Mucosa of descending colon (tissue), 3 donors: ENCODE data around the gene SS18L1. TPM values are rescaled to one million over a fixed set of nuclear protein-coding genes. Genes with fewer than 3 reads are reported as not detected.

Source experiments
- ATAC-seq: fragments of 200-7000 bp; cut with Tn5 transposase; one replicate; pipeline ENCODE4 v1.9.1; 2020; ENCODE audit warnings: mild to moderate bottlenecking, moderate library complexity
- DNase-seq, 3 donors: peaks; one replicate each; pipeline ENCODE4 v3.0.0-alpha.2; 2020
- H3K36me3 ChIP-seq: fragments of 200-600 bp; one replicate; pipeline ENCODE4 v1.8.0; 2021; ENCODE audit warnings: low read depth, mild to moderate bottlenecking
- H3K4me1 ChIP-seq: fragments of 200-600 bp; one replicate; pipeline ENCODE4 v1.8.0; 2021; ENCODE audit warnings: low read depth, mild to moderate bottlenecking
- H3K4me3 ChIP-seq: fragments of 200-600 bp; one replicate; pipeline ENCODE4 v1.8.0; 2021; ENCODE audit warnings: mild to moderate bottlenecking
- H3K9me3 ChIP-seq: fragments of 200-600 bp; one replicate; pipeline ENCODE4 v1.8.0; 2021; ENCODE audit warnings: mild to moderate bottlenecking
- intact Hi-C, 2 donors: fragments of 100-400 bp; cut with DNase I in 1 of 2; cut with micrococcal nuclease in 1 of 2; formaldehyde crosslinking; loops; one replicate each; pipeline versions ENCODE4 v1.11.0 to v1.11.1; 2022; cut with DNase I, micrococcal nuclease
- total RNA-seq, 3 donors: library from RNA; stranded (reverse); fragmentation: NEBNext Ultra II Directional in 2 of 3; extraction: Animal tissue kit (Norgen Biotek cat#: 25700) in 2 of 3; gene quantifications; one replicate each; pipeline versions ENCODE4 v1.2.1 to v1.2.4, GENCODE V29; 2021 to 2023
- TF ChIP-seq, protein P1 (sequence below): fragments of 200-600 bp; IDR thresholded peaks from one replicate; pipeline ENCODE4 v1.8.0; 2022; ENCODE audit warnings: antibody characterized with exemption, mild to moderate bottlenecking
- donor health status: DM: no; HTN: no; CAD: no; lungs with moderate emphysema.
- donor health status: DM: no; HTN: no; CAD: no.
- donor health status: DM: no; HTN: yes; CAD: no.

SS18L1 gene
- total RNA-seq, 3 donors from 2014 or later, result 13.2 to 16.0 (median 14.4) TPM

DNA sequence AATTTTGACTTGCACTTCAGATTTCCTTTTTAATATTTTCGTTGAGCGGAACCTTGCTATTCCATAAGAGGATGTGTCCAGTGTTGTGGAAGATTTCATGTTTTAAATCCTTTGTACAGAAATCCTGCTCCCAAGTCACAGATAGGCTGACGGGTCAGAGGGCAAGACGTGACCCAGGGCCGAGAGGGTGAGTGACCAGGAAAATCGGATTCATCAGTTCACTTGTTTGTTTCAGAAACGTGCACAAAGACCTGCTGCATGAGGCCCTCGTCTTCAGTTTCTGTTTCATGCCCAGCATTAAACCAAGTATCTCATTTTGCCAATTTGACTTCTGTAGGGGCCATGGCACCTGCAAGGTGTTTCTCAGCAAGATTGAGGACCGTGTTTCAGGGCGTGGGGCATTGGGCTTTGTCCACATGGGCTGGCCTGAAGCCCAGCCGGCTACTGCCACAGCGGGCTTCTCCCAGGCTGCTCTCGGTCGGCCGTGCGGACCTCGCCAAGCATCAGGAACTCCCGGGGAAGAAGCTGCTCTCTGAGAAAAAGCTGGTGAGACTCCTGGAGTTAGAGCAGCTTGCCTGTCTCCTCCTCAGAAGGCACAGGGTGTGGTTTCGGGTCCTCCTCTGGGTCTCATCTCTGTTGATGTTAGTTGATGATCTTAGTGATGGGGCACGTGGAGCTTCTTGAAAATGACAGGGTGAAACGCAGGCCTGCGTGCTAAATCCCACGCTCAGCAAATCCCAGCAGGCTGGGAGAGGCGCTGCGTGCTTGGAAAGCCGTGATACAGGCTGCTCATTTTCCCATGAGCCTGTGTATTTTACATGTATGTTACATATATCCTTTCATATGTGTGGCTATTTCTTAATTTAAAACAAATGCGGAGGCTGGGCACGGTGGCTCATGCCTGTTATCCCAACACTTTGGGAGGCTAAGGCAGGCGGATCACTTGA is 49.8 kb downstream of the SS18L1 start:
- intact Hi-C loops, result no loop called here
- no peaks in the 10 kb centered on the region for H3K4me1 ChIP-seq
- DNase-seq, result peak in 1 of 3 donors; percentile 27
- TF ChIP-seq, protein P1, sequence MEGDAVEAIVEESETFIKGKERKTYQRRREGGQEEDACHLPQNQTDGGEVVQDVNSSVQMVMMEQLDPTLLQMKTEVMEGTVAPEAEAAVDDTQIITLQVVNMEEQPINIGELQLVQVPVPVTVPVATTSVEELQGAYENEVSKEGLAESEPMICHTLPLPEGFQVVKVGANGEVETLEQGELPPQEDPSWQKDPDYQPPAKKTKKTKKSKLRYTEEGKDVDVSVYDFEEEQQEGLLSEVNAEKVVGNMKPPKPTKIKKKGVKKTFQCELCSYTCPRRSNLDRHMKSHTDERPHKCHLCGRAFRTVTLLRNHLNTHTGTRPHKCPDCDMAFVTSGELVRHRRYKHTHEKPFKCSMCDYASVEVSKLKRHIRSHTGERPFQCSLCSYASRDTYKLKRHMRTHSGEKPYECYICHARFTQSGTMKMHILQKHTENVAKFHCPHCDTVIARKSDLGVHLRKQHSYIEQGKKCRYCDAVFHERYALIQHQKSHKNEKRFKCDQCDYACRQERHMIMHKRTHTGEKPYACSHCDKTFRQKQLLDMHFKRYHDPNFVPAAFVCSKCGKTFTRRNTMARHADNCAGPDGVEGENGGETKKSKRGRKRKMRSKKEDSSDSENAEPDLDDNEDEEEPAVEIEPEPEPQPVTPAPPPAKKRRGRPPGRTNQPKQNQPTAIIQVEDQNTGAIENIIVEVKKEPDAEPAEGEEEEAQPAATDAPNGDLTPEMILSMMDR, result no peak
- ATAC-seq, result no peak
- H3K36me3 ChIP-seq, result no peaks in the 10 kb centered on the region
- no peak overlapping the region for H3K4me3 ChIP-seq
- no peaks in the 10 kb centered on the region for H3K9me3 ChIP-seq

DNA sequence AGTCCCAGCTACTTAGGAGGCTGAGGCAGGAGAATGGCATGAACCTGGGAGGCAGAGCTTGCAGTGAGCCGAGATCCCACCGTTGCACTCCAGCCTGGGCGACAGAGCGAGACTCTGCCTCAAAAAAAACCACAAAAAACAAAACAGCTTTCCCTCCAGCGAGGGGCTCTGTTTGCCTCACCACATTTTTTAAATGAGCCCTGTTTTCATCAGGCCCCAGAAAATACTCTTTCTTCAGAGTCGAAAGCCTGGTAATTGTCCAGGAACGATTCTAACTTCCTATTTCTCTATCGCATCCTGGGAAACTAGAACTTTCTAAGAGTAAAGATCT is 51.5 kb downstream of the SS18L1 start:
- DNase-seq (no peak), ATAC-seq (no peak)
- TF ChIP-seq, protein P1, result no peak
- intact Hi-C loops, result no loop called here
- Histone ChIP-seq H3K9me3 (no peaks in the 10 kb centered on the region), H3K36me3 (no peaks in the 10 kb centered on the region), H3K4me3 (no peak overlapping the region), H3K4me1 (no peaks in the 10 kb centered on the region)

DNA sequence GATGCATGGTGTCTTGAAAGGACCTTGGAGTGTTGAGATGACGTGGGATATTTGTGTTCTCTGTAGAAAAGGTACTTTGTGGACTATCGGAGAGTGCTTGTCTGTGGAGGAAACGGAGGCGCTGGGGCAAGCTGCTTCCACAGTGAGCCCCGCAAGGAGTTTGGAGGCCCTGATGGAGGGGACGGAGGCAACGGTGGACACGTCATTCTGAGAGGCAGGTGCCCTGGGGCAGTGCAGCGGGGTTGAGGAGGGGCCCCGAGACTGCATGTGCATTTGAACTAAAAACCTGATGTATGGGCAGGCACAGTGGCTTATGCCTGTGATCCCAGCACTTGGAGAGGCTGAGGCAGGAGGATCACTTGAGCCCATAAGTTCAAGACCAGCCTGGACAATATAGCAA is 52.2 kb downstream of the SS18L1 start:
- H3K9me3 ChIP-seq, result no peaks in the 10 kb centered on the region
- no peak overlapping the region for H3K4me3 ChIP-seq
- DNase-seq (peak in 1 of 3 donors; percentile 23), ATAC-seq (no peak)
- H3K4me1 ChIP-seq, result no peaks in the 10 kb centered on the region
- TF ChIP-seq, protein P1, result no peak
- intact Hi-C loops, result no loop called here
- no peaks in the 10 kb centered on the region for H3K36me3 ChIP-seq

DNA sequence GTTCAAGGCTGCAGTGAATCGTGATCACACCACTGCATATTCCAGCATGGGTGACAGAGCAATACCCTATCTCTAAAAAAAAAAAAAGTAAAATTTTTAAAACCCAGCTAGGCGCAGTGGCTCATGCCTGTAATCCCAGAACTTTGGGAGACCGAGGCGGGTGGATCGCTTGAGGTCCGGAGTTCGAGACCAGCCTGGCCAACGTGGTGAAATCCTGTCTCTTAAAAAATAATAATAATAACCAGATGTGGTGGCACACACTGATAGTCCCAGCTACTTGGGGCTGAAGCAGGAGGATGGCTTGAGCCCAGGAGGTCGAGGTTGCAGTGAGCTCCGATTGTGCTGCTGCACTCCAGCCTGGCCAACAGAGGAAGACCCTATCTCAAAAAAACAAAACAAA is 52.7 kb downstream of the SS18L1 start:
- no peak for ATAC-seq
- no peaks in the 10 kb centered on the region for H3K36me3 ChIP-seq

DNA sequence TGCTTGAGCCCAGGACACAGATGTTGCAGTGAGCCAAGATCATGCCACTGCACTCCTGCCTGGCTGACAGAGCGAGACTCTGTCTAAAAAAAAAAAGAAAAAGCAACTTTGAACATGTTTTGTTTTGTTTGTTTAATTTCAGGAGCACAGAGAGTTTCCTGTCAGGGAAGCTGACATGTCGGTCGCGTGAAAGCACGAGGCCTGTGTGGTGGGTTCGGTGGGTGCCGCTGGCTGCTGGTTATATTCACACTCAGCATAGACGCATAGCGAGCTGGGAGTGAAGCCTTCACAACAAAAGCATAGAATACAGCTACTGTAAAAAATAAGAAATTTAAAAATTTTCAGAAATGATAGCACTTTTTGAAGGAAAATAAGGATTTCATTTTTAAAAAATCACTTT is 53.7 kb downstream of the SS18L1 start:
- intact Hi-C loops, result no loop called here
- Histone ChIP-seq H3K9me3 (no peaks in the 10 kb centered on the region), H3K36me3 (no peaks in the 10 kb centered on the region), H3K4me3 (no peak overlapping the region), H3K4me1 (no peaks in the 10 kb centered on the region)
- TF ChIP-seq, protein P1, result no peak
- ATAC-seq, result no peak
- DNase-seq, result peak in 1 of 3 donors; percentile 14

More for the DNA sequence above, 52.7 kb downstream of the SS18L1 start:
- no peaks in the 10 kb centered on the region for H3K9me3 ChIP-seq
- H3K4me3 ChIP-seq, result no peak overlapping the region
- intact Hi-C loops, result no loop called here
- H3K4me1 ChIP-seq, result no peaks in the 10 kb centered on the region
- TF ChIP-seq, protein P1, result no peak
- DNase-seq, result peak in 1 of 3 donors; percentile 2
